HG03460 (cell line): Measurements from ENCODE around the gene PLCXD3.

ENCODE experiments used
- ATAC-seq: cut with Tn5 transposase; IDR thresholded peaks from one replicate; pipeline ENCODE4 v1.9.1; 2021; ENCODE audit not compliant: unreplicated experiment

Gene PLCXD3

GRCh38 chr5:41291323-41291722 lies 219.1 kb downstream of the PLCXD3 start:
- no peak for ATAC-seq

- ATAC-seq: no peak
Observed at GRCh38 chr5:41290810-41291209, 219.6 kb downstream of the PLCXD3 start.

GRCh38 chr5:41289970-41290464 lies 220.4 kb downstream of the PLCXD3 start:
- no peak for ATAC-seq

GRCh38 chr5:41286696-41287095 lies 223.7 kb downstream of the PLCXD3 start:
- ATAC-seq: no peak

- ATAC-seq: no peak
Observed at GRCh38 chr5:41286165-41286564, 224.2 kb downstream of the PLCXD3 start.

GRCh38 chr5:41284938-41285337 lies 225.5 kb downstream of the PLCXD3 start:
- no peak for ATAC-seq

GRCh38 chr5:41281215-41281810 lies 229.1 kb downstream of the PLCXD3 start:
- ATAC-seq: no peak

GRCh38 chr5:41279040-41279439 lies 231.4 kb downstream of the PLCXD3 start:
- ATAC-seq: no peak

GRCh38 chr5:41277476-41278245 lies 232.7 kb downstream of the PLCXD3 start:
- no peak for ATAC-seq

GRCh38 chr5:41275813-41276512 lies 234.4 kb downstream of the PLCXD3 start:
- ATAC-seq: no peak

- ATAC-seq: peak; percentile 76
Observed at GRCh38 chr5:41270423-41271251, 239.8 kb downstream of the PLCXD3 start.

GRCh38 chr5:41268894-41269293 lies 241.5 kb downstream of the PLCXD3 start:
- ATAC-seq: no peak

GRCh38 chr5:41266377-41266776 lies 244.0 kb downstream of the PLCXD3 start:
- ATAC-seq: no peak

GRCh38 chr5:41264019-41264418 lies 246.4 kb downstream of the PLCXD3 start:
- no peak for ATAC-seq

- no peak for ATAC-seq
Observed at GRCh38 chr5:41263335-41263734, 247.1 kb downstream of the PLCXD3 start.
